ENCODE data around the gene CHAD. TPM values are rescaled to one million over a fixed set of nuclear protein-coding genes. Genes with fewer than 3 reads are reported as not detected.

Gene CHAD
- total and polyA plus RNA-seq, 2 of the 13 experiments (the other 11 are each of a cell fraction or from before 2014, with no cell fraction given), result 1.4 TPM; not detected in 1

DNA sequence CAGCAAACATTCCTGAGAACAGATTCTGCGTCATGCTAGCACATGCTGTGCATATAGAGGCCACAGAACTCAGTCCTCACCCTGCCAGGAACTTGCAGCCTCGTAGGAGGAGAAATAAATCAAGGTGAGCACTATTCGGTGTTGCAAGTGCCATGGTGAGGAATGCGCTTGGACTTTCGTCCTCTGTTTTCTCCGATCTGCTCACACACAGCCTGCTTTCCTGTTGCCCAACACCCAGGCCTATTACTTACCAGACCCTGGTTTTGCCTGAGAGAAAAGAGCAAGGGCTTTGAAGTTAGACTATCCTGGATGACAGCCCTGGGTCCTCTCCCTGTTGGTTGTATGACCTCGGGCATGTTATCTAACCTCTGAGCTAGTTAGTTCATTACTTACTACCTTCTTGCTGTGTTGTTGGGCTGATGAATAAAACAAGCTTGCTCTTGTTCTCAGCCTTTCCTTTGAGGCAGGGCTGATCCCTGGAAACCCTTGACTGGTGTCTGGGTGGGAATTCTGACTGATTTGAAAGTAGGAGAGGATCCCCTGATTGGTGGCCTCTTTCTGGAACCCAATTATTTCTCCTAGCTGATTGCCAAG lies 39.8 kb downstream of the CHAD start (continued):
- TF ChIP-seq EHMT2 (IDR thresholded peaks at IDR 0.05; ENCODE audit: borderline replicate concordance, low read depth, low read length), result no peak; the same call in 1 of the 2 replicates
- TF ChIP-seq ZKSCAN8 (CRISPR knock-in tag; IDR thresholded peaks at IDR 0.05; ENCODE audit: borderline replicate concordance), result peak; percentile 93
- no peak for TF ChIP-seq ZSCAN20 (CRISPR knock-in tag; IDR thresholded peaks at IDR 0.05; ENCODE audit: borderline replicate concordance)
- no peak; the same call in 1 of the 2 replicates for TF ChIP-seq SMAD9 (CRISPR knock-in tag; IDR thresholded peaks at IDR 0.05)
- no peak for TF ChIP-seq ZNF572 (CRISPR knock-in tag; IDR thresholded peaks at IDR 0.05)
- TF ChIP-seq ZNF563 (CRISPR knock-in tag; IDR thresholded peaks at IDR 0.05), result no peak
- peak; percentile 94 for TF ChIP-seq ZNF205 (CRISPR knock-in tag; IDR thresholded peaks at IDR 0.05)
- TF ChIP-seq SSRP1 (CRISPR knock-in tag; IDR thresholded peaks at IDR 0.05), result no peak; the same call in none of the 2 replicates
- peak; percentile 86 for TF ChIP-seq SIX4 (CRISPR knock-in tag; IDR thresholded peaks at IDR 0.05)
- TF ChIP-seq, protein P1, sequence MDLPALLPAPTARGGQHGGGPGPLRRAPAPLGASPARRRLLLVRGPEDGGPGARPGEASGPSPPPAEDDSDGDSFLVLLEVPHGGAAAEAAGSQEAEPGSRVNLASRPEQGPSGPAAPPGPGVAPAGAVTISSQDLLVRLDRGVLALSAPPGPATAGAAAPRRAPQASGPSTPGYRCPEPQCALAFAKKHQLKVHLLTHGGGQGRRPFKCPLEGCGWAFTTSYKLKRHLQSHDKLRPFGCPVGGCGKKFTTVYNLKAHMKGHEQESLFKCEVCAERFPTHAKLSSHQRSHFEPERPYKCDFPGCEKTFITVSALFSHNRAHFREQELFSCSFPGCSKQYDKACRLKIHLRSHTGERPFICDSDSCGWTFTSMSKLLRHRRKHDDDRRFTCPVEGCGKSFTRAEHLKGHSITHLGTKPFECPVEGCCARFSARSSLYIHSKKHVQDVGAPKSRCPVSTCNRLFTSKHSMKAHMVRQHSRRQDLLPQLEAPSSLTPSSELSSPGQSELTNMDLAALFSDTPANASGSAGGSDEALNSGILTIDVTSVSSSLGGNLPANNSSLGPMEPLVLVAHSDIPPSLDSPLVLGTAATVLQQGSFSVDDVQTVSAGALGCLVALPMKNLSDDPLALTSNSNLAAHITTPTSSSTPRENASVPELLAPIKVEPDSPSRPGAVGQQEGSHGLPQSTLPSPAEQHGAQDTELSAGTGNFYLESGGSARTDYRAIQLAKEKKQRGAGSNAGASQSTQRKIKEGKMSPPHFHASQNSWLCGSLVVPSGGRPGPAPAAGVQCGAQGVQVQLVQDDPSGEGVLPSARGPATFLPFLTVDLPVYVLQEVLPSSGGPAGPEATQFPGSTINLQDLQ (CRISPR knock-in tag; IDR thresholded peaks at IDR 0.05), result no peak
- TF ChIP-seq NCOA1 (CRISPR knock-in tag; IDR thresholded peaks at IDR 0.05), result no peak
- no peak for TF ChIP-seq ZNF10 (CRISPR knock-in tag; IDR thresholded peaks at IDR 0.05; ENCODE audit: borderline replicate concordance, low read depth)
- TF ChIP-seq FOXP1 (IDR thresholded peaks at IDR 0.05), result peak; percentile 13; the same call in 1 of the 2 replicates
- TF ChIP-seq FOXP1 (CRISPR knock-in tag; IDR thresholded peaks at IDR 0.05), result peak; percentile 84
- peak; percentile 68; the same call in 1 of the 2 replicates for TF ChIP-seq MYC (CRISPR knock-in tag; IDR thresholded peaks at IDR 0.05; ENCODE audit: borderline replicate concordance)
- TF ChIP-seq, protein P2, sequence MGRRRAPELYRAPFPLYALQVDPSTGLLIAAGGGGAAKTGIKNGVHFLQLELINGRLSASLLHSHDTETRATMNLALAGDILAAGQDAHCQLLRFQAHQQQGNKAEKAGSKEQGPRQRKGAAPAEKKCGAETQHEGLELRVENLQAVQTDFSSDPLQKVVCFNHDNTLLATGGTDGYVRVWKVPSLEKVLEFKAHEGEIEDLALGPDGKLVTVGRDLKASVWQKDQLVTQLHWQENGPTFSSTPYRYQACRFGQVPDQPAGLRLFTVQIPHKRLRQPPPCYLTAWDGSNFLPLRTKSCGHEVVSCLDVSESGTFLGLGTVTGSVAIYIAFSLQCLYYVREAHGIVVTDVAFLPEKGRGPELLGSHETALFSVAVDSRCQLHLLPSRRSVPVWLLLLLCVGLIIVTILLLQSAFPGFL (CRISPR knock-in tag; IDR thresholded peaks at IDR 0.05), result no peak
- no peak for TF ChIP-seq ZNF569 (CRISPR knock-in tag; IDR thresholded peaks at IDR 0.05; ENCODE audit: borderline replicate concordance)
- TF ChIP-seq SALL2 (CRISPR knock-in tag; IDR thresholded peaks at IDR 0.05), result no peak
- TF ChIP-seq ZNF350 (CRISPR knock-in tag; IDR thresholded peaks at IDR 0.05; ENCODE audit: borderline replicate concordance, low read depth), result peak; percentile 91
- TF ChIP-seq TCF12 (IDR thresholded peaks at IDR 0.05), result no peak
- TF ChIP-seq TCF12 (CRISPR knock-in tag; IDR thresholded peaks at IDR 0.05), result peak; percentile 50; the same call in 1 of the 2 replicates
- TF ChIP-seq GABPA (IDR thresholded peaks at IDR 0.05; ENCODE audit: low read depth, low read length), result no peak
- TF ChIP-seq GABPA (CRISPR knock-in tag; IDR thresholded peaks at IDR 0.05; ENCODE audit: low read depth), result peak; percentile 49; the same call in 1 of the 2 replicates
- TF ChIP-seq, protein P3, sequence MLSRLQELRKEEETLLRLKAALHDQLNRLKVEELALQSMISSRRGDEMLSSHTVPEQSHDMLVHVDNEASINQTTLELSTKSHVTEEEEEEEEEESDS (CRISPR knock-in tag; IDR thresholded peaks at IDR 0.05; ENCODE audit: borderline replicate concordance), result peak; percentile 61; the same call in 1 of the 2 replicates
- peak; percentile 73; the same call in 1 of the 2 replicates for TF ChIP-seq ZBTB21 (CRISPR knock-in tag; IDR thresholded peaks at IDR 0.05)
- no peak for TF ChIP-seq TCF7L2 (IDR thresholded peaks at IDR 0.05; ENCODE audit: low read depth, low read length)
- TF ChIP-seq REL (CRISPR knock-in tag; conservative IDR thresholded peaks at IDR 0.05), result no peak
